COLO829 (cell line): Measurements from ENCODE around the gene CAVIN2.
A peak's percentile ranks its signal among the peaks of the same experiment; 100 is the strongest.

ENCODE experiments used
- DNase-seq: peaks from one replicate; pipeline ENCODE4 v3.0.0; 2012; ENCODE audit warnings: low spot score

CAVIN2 gene

DNA sequence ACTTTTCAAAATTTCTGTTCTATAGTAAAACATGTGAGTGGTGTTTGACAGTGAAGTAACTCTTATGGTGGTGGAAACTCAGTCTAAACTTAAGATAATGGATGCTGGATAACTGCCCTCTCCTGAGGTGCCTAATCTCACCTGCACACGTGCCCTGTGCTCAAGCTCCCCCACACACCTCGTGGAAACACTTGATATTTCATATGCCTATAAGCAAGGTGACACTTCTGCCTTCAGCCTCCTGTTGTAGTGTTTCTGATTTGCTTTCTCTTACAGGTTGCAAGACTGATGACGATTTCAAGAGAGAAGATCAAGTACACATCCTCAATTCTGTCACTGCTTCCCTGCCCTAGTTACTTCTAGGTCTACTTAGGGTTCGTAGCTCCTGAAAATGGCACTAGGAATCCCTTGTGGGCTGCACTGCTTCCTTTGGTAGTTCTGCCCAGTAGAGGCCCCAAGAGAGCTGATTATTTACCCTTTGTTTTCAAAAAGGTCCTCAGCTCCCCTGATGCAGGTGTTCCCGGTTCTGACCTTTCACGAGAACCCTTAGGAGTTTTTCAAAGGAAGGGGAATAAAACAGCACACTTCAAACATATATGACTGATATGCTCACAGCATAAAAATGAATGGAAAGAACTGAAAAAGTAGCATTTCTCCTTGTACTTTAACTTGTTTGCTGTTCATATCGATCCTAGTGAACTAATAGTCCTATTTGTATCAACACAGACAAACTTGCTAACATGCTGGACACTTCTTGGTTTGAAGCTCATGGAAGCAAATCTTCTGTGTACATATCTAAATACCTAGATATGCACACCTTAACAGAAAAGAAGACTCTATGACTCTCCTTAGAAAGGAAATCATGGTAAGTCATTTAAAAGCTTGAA, 6.7 kb downstream of the CAVIN2 start:
- DNase-seq = no peak

GRCh38 chr2:191838526-191838925, 8.4 kb downstream of the CAVIN2 start:
- DNase-seq = no peak

DNA sequence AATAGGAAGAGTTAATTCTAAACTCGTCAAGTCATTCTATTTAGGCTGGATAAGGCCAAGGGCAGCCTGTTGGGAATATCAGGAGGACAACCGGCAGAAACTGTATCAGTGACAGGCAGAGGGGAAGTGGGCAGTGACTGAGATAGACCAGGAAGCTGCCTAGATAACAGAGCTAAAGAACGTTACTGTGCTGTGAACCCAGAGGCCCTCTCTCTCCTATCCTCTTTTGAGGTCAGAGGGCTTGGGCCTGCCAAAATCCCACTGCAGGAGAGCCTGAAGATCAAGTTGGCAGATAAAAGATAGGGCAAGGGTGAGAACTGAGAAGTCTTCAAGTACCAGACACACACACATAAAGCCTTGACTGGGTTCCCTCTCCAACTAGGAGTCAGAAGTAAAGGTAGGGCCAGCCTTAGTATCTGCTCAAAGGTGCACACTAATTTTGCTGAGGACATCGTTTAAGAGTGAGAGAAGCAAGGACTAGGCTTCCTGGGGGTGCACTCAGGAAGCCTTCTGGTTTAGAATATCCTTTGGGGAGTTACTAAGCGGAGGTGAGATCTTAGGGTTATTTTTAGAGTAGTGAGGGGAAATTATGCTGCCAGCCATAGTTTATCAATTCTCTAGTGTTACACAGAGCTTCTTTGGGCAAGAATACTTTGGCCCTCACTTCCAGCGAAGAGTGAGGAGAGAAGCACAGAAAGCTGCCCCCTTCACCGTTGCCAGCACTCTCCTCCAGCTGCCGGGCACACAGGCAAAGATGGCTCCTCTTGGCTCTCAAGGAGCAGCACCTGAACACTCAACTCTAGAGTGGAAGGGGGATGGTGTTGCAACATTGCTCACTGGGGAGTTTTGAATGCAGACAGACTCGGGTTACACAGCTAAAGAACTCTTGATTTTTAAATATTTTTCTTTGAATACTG, 9.8 kb downstream of the CAVIN2 start:
- no peak for DNase-seq

DNA sequence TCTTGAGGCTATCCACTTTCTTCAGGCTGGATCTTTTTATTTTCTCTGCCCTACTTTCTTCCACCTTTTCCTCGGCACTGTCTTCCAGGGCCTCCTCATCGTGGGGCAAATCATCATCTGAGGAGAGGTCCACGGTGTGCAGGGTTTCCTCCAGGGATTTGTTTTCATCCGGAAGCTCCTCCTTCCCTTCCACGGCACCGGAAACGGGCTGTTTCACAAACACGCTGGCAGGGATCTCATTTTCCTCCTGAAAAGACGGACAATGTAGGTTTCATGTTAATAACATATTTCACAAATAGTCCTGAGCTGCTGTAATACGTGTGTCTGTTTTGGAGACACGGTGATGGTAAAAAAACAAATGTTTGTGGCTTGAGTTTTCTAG, 10.4 kb downstream of the CAVIN2 start:
- no peak for DNase-seq

DNA sequence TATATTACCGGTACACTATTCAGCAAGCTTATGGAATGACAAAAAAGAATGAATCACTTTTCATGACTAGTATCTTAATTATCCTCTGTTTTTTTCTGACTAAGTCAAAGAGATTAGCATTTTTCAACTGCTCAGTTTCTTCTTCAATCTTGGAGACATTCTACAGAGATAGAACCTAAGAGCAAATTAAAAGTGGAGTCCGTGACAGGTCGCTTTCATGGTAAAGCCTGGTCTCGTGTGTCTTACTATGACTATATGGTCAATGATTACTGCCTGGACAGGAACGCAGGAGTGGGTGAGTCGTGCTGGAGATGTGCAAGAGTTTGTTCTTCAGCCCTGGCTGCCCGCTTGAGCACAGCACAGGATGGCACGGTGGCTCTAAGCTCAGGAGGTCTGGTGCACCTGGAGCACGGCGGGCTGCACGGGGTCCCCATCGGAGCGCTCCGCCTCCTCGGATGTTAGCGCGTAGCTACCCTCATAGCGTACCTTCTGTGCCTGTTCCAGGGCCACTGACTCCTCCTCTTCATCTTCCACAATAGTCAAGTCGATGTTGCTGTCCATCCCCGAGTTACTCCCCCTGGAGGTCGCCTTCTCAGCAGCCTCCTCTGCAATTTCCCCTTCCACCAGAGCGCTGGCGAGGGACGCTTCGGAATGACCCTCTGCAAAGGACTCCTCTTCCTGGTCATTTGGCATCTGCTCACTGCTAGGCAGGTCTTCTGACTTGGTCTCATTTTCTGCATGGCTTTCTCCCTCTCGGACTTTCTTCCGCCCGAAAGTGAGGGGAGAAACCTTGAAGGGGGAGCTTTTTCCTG, 11.1 kb downstream of the CAVIN2 start:
- no peak for DNase-seq

- DNase-seq = no peak
These were observed 11.8 kb downstream of the CAVIN2 start for GRCh38 chr2:191835100-191835499.

- DNase-seq = no peak
These were observed 13.5 kb downstream of the CAVIN2 start for GRCh38 chr2:191833356-191833755.

DNA sequence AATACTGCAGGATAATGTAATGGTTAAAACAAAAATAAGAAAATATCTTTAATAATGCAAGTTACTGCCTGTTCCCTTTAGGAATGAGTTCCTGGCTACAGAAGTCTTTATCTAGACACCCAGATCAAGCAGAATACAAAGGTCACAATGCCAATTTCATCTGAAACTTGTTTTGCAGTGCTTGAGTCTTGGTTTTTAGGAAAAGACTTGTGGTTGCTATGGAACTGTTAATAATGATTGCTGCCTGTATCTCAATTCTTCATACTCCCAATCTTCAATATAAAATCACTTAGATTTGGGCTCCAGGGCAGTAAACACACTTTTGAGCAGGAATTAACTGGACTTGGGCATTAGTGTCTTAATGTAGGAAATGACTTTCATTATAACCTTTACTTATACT, 14.2 kb downstream of the CAVIN2 start:
- no peak for DNase-seq

- DNase-seq = no peak
These were observed 15.4 kb downstream of the CAVIN2 start for GRCh38 chr2:191831410-191831994.

DNA sequence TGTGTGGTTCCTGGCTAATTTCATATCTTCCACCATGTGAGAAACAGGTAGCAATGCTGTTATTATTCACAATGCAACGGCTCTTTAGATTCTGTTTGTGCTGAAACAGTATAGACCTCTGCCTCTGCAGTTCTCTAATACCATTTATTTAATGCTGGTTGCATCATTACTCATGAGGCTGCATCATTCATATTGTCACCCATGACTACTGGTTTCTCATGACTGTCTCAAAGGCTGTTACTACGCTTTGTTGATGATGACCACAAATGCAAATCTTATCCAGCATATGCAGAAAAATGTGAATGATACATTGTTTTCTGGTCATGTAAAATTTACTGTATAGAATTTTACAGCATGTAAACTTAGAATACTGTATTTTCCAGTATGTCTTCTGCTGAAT, 22.5 kb downstream of the CAVIN2 start:
- DNase-seq = no peak

GRCh38 chr2:191821078-191821477, 25.8 kb downstream of the CAVIN2 start:
- DNase-seq = no peak

DNA sequence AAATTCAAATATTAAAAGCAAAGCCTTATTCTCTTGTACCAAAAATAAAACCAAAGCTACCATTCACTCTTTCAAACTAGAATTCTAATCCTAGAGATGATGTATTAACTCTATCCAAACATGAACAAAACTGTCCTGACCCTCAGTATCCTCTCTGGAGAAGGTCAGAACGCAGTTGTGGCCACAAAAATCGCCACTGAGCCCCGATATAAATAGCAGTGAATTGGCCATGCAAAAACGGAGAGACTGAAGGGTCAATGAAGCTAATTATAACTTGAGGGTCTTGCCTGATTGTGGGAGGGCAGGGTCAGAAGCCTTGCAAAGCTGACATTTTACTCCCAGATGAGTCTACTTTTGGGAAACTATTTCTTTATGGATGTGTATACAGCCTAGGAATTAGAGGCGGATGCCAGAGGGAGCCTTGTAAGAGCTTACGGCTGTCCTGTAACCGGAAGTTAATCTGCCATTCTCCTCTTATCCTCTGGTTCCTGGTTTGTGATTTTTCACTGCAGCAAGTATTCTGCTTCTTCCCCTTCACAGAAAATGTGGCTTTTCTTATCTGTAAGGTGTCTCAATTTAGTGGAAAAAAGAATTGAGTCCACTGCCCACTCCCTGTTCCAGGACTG, 28.1 kb downstream of the CAVIN2 start:
- no peak for DNase-seq

DNA sequence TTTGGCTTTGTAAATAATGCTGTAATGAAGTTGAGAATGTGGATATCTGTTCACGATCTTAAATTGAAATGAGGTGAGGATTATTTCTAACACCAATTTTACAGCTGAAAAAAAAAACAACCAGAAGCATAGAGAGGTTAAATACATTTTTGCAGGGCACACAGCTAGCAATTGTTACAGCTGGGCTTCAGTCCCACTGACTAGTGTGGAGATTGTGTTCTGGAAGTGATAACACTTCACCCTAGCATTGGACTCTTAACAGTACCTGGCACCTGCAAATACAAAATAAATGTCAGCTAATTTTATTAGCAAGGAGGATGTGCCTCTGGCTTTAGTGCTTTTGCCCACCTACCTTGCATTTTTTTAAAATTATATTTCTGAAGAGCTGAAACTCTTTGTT, 28.8 kb downstream of the CAVIN2 start:
- no peak for DNase-seq

DNA sequence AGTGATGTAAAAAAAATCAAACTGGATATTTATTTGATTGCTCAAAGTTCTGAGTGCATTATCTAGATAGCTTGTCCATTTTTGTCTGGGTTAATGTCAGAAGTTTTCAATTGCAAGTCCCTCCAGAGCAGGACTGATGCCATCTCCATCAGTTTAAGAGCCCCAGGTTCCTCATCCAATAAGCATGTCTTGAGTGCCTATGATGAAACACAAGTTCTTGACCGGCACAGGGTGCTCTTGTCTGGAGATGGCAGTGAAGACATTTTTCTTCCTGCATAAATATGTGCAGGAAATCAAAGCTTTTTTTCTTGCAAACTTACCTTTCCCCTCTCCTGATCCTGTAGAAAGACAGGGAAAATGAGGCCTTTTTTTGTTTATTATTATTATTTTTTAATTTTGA, 31.9 kb downstream of the CAVIN2 start:
- DNase-seq = no peak

- no peak for DNase-seq
These were observed 32.9 kb downstream of the CAVIN2 start for GRCh38 chr2:191813943-191814342.

- DNase-seq = peak; percentile 59
These were observed 34.9 kb downstream of the CAVIN2 start for GRCh38 chr2:191811807-191812602.

DNA sequence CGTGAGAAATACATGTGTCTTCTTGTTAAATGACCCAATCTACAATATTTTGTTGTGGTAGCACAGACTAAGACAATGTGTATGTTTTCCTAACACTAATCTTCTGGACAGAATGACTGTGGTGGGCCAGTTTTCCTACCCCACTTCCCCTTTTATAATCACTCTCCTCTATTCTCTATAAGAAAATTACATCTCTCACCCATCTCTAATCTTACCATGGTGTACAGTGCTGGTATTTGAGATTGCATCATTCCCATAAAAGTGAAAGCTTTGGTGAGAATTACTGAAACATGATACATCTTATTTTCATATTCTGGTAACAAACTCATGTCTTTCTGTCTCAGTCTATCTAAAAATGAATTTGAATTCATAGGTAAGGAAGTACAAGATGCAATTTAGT, 40.5 kb downstream of the CAVIN2 start:
- DNase-seq = no peak

GRCh38 chr2:191804766-191805165, 42.1 kb downstream of the CAVIN2 start:
- DNase-seq = peak; percentile 71

DNA sequence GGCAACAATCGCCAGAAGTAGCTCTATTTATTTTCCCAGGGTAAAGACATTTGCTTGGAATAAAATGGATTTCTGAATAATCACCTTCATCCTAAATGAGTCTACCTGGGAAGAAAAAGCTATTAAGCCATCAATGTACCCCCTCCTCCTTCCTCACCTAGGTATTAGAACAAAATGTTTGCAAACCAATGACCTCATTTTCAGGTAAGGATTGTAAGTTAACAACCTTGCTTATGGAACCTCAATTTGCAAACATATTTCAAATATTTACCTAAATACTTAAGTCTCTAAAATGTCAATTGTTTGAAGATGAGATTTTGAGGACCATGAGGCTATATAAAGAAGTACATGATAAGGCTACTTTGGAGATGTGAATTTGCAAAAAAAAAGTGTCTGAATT, 43.9 kb downstream of the CAVIN2 start:
- DNase-seq = no peak

DNA sequence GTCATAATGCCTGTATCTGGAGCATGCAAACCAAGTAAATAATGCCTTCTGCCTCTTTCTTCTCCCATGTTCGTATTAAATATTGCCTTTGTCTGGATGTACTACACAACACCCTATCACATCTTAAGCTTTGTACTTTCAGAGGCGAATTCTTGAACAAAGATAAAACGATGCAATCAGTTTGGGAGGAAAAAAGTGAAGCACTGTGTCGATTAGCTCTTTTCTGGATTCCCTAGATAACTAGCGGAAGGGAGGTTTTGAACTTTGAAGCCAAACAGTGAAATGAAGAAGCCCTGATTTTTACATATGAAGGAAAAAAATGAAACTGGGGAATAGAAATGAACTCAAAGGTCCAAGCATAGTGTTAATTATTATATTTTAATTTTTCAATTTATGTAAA, 44.7 kb downstream of the CAVIN2 start:
- no peak for DNase-seq

DNA sequence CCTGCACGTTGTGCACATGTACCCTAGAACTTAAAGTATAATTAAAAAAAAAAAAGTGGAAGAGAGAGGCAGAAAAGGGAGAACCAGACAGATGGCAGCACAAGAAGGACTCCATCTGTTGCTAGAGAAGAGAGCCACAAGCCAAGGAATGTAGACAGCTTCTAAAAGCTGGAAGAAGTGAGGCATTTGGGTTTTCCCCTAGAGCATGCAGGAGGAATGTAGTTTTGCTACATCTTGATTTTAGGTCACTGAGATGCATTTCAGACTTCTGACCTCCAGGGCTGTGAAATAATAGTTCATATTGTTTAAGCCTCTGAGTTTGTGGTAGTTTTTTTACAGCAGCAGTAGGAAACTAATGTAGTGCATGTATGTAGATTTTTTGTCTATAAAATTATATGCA, 46.0 kb downstream of the CAVIN2 start:
- DNase-seq = no peak
